Uterus (tissue), 4 donors: ENCODE measurements around the gene MCL1. TPM values are rescaled to one million over a fixed set of nuclear protein-coding genes. Genes with fewer than 3 reads are reported as not detected.
"Not testable (repeated sequence)": the region's sequence is repeated elsewhere in the genome, so short reads cannot be mapped to it uniquely, and the experiment has no call there.

Experiments used
- DNase-seq, 2 donors: peaks; one replicate each; pipeline ENCODE4 v3.0.0-alpha.2; 2019 to 2020
- H3K27ac ChIP-seq, 2 donors: fragments of 200-600 bp; sonication (generic); 1 replicate in 1 of 2; 2 replicates in 1 of 2; pipeline ENCODE4 v1.5.1; 2016 to 2018
- H3K27me3 ChIP-seq, 2 donors: fragments of 200-600 bp; sonication (generic); one replicate each; pipeline ENCODE4 v1.5.1; 2018 to 2019; ENCODE audit warnings: control low read depth in 1 of 2
- H3K36me3 ChIP-seq, 2 donors: fragments of 200-600 bp; sonication (generic); one replicate each; pipeline ENCODE4 v1.5.1; 2019; ENCODE audit warnings: control low read depth in 1 of 2
- H3K4me1 ChIP-seq, 2 donors: fragments of 200-600 bp; sonication (generic); one replicate each; pipeline ENCODE4 v1.5.1; 2018 to 2019; ENCODE audit warnings: control low read depth in 1 of 2
- H3K4me3 ChIP-seq, 2 donors: fragments of 200-600 bp; sonication (generic); 1 replicate in 1 of 2; 2 replicates in 1 of 2; pipeline ENCODE4 v1.5.1; 2018 to 2019; ENCODE audit warnings: mild to moderate bottlenecking in 1 of 2
- H3K9me3 ChIP-seq, 2 donors: fragments of 200-600 bp; sonication (generic); one replicate each; pipeline ENCODE4 v1.5.1; 2019; ENCODE audit warnings: control low read depth in 1 of 2
- CTCF ChIP-seq, 4 experiments: fragments of 200-600 bp in 2 of 4; fragments of 450-650 bp in 2 of 4; sonication (generic) in 2 of 4; IDR thresholded peaks; one replicate each; pipeline ENCODE4 v1.5.1; 2016 to 2019; ENCODE audit warnings: antibody characterized with exemption in 4 of 4, mild to moderate bottlenecking in 2 of 4, moderate library complexity in 1 of 4
- POLR2A ChIP-seq, 2 donors: fragments of 450-650 bp; IDR thresholded peaks; one replicate each; pipeline ENCODE4 v1.6.1; 2016; ENCODE audit warnings: antibody characterized with exemption in 2 of 2, mild to moderate bottlenecking in 1 of 2, moderate library complexity in 1 of 2
- intact Hi-C: fragments of 100-400 bp; cut with DNase I; formaldehyde crosslinking; loops from one replicate; pipeline ENCODE4 v1.15.1; 2023; ENCODE audit warnings: low total_unique reads
- total RNA-seq, 4 donors: library from RNA; depleted of rRNA in 3 of 4; stranded (reverse); fragments of >200 nt in 3 of 4; gene quantifications; one replicate each; pipeline versions ENCODE4 v1.1.0 to v1.2.4, GENCODE V29; 2014 to 2023
- donor health status: DM: yes; HTN: yes; CAD: no.

The MCL1 gene
- total RNA-seq, 4 donors from 2014 or later, result 125 to 266 (median 207) TPM

GRCh38 chr1:150596976-150597375 is 17.6 kb upstream of the MCL1 start:
- no peaks in the 10 kb centered on the region for H3K27me3 ChIP-seq
- no peak for DNase-seq
- H3K27ac ChIP-seq, result no peak overlapping the region
- H3K9me3 ChIP-seq, result no peaks in the 10 kb centered on the region
- no peaks in the 10 kb centered on the region for H3K36me3 ChIP-seq
- no peaks in the 10 kb centered on the region for H3K4me1 ChIP-seq
- H3K4me3 ChIP-seq, result no peak overlapping the region
- TF ChIP-seq CTCF (IDR thresholded peaks at IDR 0.05) (no peak), POLR2A (IDR thresholded peaks at IDR 0.05) (no peak)
- intact Hi-C loops, result no loop called here

- no peak for TF ChIP-seq CTCF (IDR thresholded peaks at IDR 0.05)
- TF ChIP-seq POLR2A (IDR thresholded peaks at IDR 0.05), result no peak
- intact Hi-C loops, result no loop called here
Observed at GRCh38 chr1:150596095-150596892, 16.9 kb upstream of the MCL1 start.

GRCh38 chr1:150582371-150582770 is 3.0 kb upstream of the MCL1 start:
- intact Hi-C loops, result no loop called here
- no peak for TF ChIP-seq CTCF (IDR thresholded peaks at IDR 0.05)
- TF ChIP-seq POLR2A (IDR thresholded peaks at IDR 0.05), result no peak
- H3K9me3 ChIP-seq, result no peaks in the 10 kb centered on the region

More at GRCh38 chr1:150596095-150596892, 16.9 kb upstream of the MCL1 start:
- H3K4me1 ChIP-seq, result no peaks in the 10 kb centered on the region
- no peak overlapping the region for H3K4me3 ChIP-seq
- H3K36me3 ChIP-seq, result no peaks in the 10 kb centered on the region
- DNase-seq, result no peak
- no peaks in the 10 kb centered on the region for H3K9me3 ChIP-seq
- no peaks in the 10 kb centered on the region for H3K27me3 ChIP-seq
- H3K27ac ChIP-seq, result no peak overlapping the region

GRCh38 chr1:150581962-150582361 is 2.6 kb upstream of the MCL1 start:
- H3K27ac ChIP-seq, H3K4me3 ChIP-seq, H3K36me3 ChIP-seq, intact Hi-C loops, H3K27me3 ChIP-seq, H3K4me1 ChIP-seq, H3K9me3 ChIP-seq, DNase-seq: not testable (repeated sequence)

More at GRCh38 chr1:150582371-150582770, 3.0 kb upstream of the MCL1 start:
- DNase-seq, result no peak
- Histone ChIP-seq H3K27me3 (no peaks in the 10 kb centered on the region), H3K27ac (no peak overlapping the region), H3K4me1 (peaks cover 0 to 5% of the 10 kb centered on the region in 2 donors), H3K36me3 (no peaks in the 10 kb centered on the region), H3K4me3 (no peak overlapping the region)

GRCh38 chr1:150581437-150581836 is 2.0 kb upstream of the MCL1 start:
- H3K4me1 ChIP-seq, H3K27me3 ChIP-seq, H3K27ac ChIP-seq, H3K9me3 ChIP-seq, intact Hi-C loops, H3K4me3 ChIP-seq, DNase-seq, H3K36me3 ChIP-seq: not testable (repeated sequence)

- intact Hi-C loops, H3K27me3 ChIP-seq, H3K9me3 ChIP-seq, H3K36me3 ChIP-seq, H3K4me1 ChIP-seq, H3K4me3 ChIP-seq, DNase-seq, H3K27ac ChIP-seq: not testable (repeated sequence)
Observed at GRCh38 chr1:150580966-150581365, 1.6 kb upstream of the MCL1 start.
